A673 (cell line): ENCODE results near the gene NBAS.

Experiments
- CTCF ChIP-seq: fragments of 300-800, 200-600 bp; sonication (generic); conservative IDR thresholded peaks from 2 replicates; pipeline ENCODE4 v1.5.1; 2017; ENCODE audit warnings: low read depth, mild to moderate bottlenecking, antibody characterized with exemption, low read length, moderate library complexity, mixed read lengths
- EZH2 ChIP-seq: fragments of 200-600 bp; sonication (generic); IDR thresholded peaks from 2 replicates; pipeline ENCODE4 v1.6.1; 2017; ENCODE audit warnings: borderline replicate concordance, low read depth, mild to moderate bottlenecking, mixed read lengths, antibody characterized with exemption, low read length; ENCODE audit not compliant: poor library complexity, severe bottlenecking

- TF ChIP-seq EZH2: no peak
- no peak for TF ChIP-seq CTCF
Measured at GRCh38 chr2:15410884-15411283, 150.2 kb downstream of the NBAS start.
